Heart left ventricle (tissue), 16 donors: ENCODE results near the gene PPP4R2. TPM values are rescaled to one million over a fixed set of nuclear protein-coding genes. Genes with fewer than 3 reads are reported as not detected.
A peak's percentile ranks its signal among the peaks of the same experiment; 100 is the strongest.

Experiments
- ATAC-seq, 4 donors: fragments of 200-7000 bp; cut with Tn5 transposase; one replicate each; pipeline ENCODE4 v1.9.1; 2020 to 2022; ENCODE audit warnings: moderate library complexity in 4 of 4, mild to moderate bottlenecking in 3 of 4, moderate number of reproducible peaks in 1 of 4
- DNase-seq, 5 donors: peaks; one replicate each; pipeline ENCODE4 v3.0.0-alpha.2; 2020
- H3K27ac ChIP-seq, 12 donors: fragments of 200-600 bp; sonication (generic) in 4 of 12; one replicate each; pipeline versions ENCODE4 v1.5.0 to v1.8.0; 2016 to 2022; ENCODE audit warnings: mild to moderate bottlenecking in 2 of 12
- H3K27me3 ChIP-seq, 9 donors: fragments of 200-600 bp; sonication (generic) in 2 of 9; one replicate each; pipeline versions ENCODE4 v1.5.1 to v1.8.0; 2016 to 2022; ENCODE audit warnings: mild to moderate bottlenecking in 3 of 9
- H3K36me3 ChIP-seq, 9 donors: fragments of 200-600 bp; sonication (generic) in 2 of 9; one replicate each; pipeline versions ENCODE4 v1.5.0 to v1.8.0; 2018 to 2022; ENCODE audit warnings: mild to moderate bottlenecking in 2 of 9
- H3K4me1 ChIP-seq, 12 donors: fragments of 200-600 bp; sonication (generic) in 4 of 12; one replicate each; pipeline versions ENCODE4 v1.5.0 to v1.8.0; 2016 to 2022; ENCODE audit warnings: mild to moderate bottlenecking in 3 of 12
- H3K4me3 ChIP-seq, 12 donors: fragments of 200-600 bp; sonication (generic) in 4 of 12; one replicate each; pipeline versions ENCODE4 v1.5.0 to v1.8.0; 2017 to 2022; ENCODE audit warnings: mild to moderate bottlenecking in 9 of 12, moderate library complexity in 4 of 12
- H3K9me3 ChIP-seq, 12 donors: fragments of 200-600 bp; sonication (generic) in 4 of 12; one replicate each; pipeline versions ENCODE4 v1.5.0 to v1.8.0; 2016 to 2022; ENCODE audit warnings: mild to moderate bottlenecking in 1 of 12
- POLR2A ChIP-seq, 2 donors: fragments of 450-650 bp; IDR thresholded peaks; one replicate each; pipeline ENCODE4 v1.6.1; 2017; ENCODE audit warnings: antibody characterized with exemption in 2 of 2, mild to moderate bottlenecking in 2 of 2, moderate library complexity in 2 of 2
- WGBS, 4 donors: extraction: QIAGEN DNeasy Blood & Tissue Kit in 2 of 4; methylation state at CpG; one replicate each; pipeline versions ENCODE4 v1.1.5 to v1.1.7; 2013 to 2018; 5-methylcytosine and 5-hydroxymethylcytosine counted together
- intact Hi-C, 10 donors: fragments of 100-400 bp; cut with DNase I; formaldehyde crosslinking; loops; one replicate each; pipeline versions ENCODE4 v1.11.1 to v1.14.2; 2022
- polyA plus RNA-seq, 2 donors: library from polyadenylated mRNA; stranded (reverse); fragments of 200-250 nt; gene quantifications; one replicate each; pipeline ENCODE4 v1.2.3, GENCODE V29; 2013
- total RNA-seq, 9 donors: library from RNA; depleted of rRNA in 2 of 9; stranded (reverse); fragments of >200 nt in 2 of 9; fragmentation: NEBNext Ultra II Directional in 3 of 9; extraction: Animal tissue kit (Norgen Biotek cat#: 25700) in 3 of 9; gene quantifications; one replicate each; pipeline versions ENCODE4 v1.1.0 to v1.2.4, GENCODE V29; 2016 to 2023
- TF ChIP-seq, protein P1 (sequence below), 12 donors: fragments of 200-600 bp; sonication (generic) in 4 of 12; IDR thresholded peaks; one replicate each; pipeline versions ENCODE4 v1.5.0 to v1.8.0; 2018 to 2022; ENCODE audit warnings: antibody characterized with exemption in 12 of 12, mild to moderate bottlenecking in 5 of 12
- donor health status: ischemic (EF 13 %, LVEDD 7.1; RV severe dilation, severe dysfunction).
- donor health status: healthy with polysubstance abuse.
- donor health status: DM: no; HTN: yes; CAD: no.
- donor health status: DM: no; HTN: no; CAD: no.
- donor health status: ischemic (EF 25% LVEDD 6.9; RV normal size, moderate dysfunction).
- donor health status: ischemic (EF 25% LVEDD 5.7; RV mildly dilated, moderate dysfunction).
- donor health status: healthy.
- donor health status: DM: yes; HTN: yes; CAD: no.
- donor health status: ischemic (EF 35%, LVEDD 5.7; RV mildly dilated, moderate dysfunction).
- donor health status: nonischemic (EF 11% LVEDD 7.7; RV severe dilation, severe dysfunction).
- donor health status: DM: yes; HTN: yes; CAD: no.
- donor health status: PGD.
- donor health status: ischemic (EF 29% LVEDD 5.4; RV normal size, mild dysfunction).
- donor health status: nonischemic (EF 23%, LVEDD 6.1; RV moderate dilation, normal function).

The PPP4R2 gene
- total and polyA plus RNA-seq, 11 donors, result 17.0 to 69.7 (median 48.1) TPM

DNA sequence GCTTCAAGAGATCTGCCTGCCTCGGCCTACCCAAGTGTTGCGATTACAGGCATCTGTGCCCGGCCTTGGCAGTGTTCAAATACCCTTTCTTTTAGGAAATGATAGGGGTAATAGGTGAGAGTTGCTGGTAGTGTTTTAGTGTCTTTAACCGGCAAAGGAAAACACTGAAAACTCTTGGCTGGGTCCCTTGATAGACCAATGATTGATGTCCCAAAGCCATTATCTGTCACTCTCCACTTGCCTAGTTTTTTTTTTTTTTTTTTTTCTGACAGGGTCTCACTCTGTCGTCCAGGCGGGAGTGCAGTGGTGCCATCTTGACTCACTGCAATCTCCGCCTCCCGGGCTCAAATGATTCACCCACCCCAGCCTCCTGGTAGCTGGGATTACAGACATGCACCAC is 84.5 kb downstream of the PPP4R2 start:
- H3K27me3 ChIP-seq, result no peaks in the 10 kb centered on the region
- no peak overlapping the region for H3K27ac ChIP-seq
- intact Hi-C loops, result loop anchor here in 9 of 10 donors (5.0 to 10.0 kb wide), 8 partner anchors 144 to 1356 kb away; partner anchors contain the start of genes EIF4E3 (in 2 of the 9) and SHQ1 (in 1 of the 9)
- peaks cover 0 to 4% (median 0%) of the 10 kb centered on the region in 12 donors for H3K4me1 ChIP-seq
- TF ChIP-seq, protein P1, sequence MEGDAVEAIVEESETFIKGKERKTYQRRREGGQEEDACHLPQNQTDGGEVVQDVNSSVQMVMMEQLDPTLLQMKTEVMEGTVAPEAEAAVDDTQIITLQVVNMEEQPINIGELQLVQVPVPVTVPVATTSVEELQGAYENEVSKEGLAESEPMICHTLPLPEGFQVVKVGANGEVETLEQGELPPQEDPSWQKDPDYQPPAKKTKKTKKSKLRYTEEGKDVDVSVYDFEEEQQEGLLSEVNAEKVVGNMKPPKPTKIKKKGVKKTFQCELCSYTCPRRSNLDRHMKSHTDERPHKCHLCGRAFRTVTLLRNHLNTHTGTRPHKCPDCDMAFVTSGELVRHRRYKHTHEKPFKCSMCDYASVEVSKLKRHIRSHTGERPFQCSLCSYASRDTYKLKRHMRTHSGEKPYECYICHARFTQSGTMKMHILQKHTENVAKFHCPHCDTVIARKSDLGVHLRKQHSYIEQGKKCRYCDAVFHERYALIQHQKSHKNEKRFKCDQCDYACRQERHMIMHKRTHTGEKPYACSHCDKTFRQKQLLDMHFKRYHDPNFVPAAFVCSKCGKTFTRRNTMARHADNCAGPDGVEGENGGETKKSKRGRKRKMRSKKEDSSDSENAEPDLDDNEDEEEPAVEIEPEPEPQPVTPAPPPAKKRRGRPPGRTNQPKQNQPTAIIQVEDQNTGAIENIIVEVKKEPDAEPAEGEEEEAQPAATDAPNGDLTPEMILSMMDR (IDR thresholded peaks at IDR 0.05), result no peak
- no peak for TF ChIP-seq POLR2A (IDR thresholded peaks at IDR 0.05)
- DNase-seq (no peak), ATAC-seq (no peak)
- H3K4me3 ChIP-seq, result no peak overlapping the region
- H3K9me3 ChIP-seq, result no peaks in the 10 kb centered on the region
- no peaks in the 10 kb centered on the region for H3K36me3 ChIP-seq
- 96 to 97% (median 96%) methylated on average over 8 of the region's 8 CpGs for WGBS, 4 donors

DNA sequence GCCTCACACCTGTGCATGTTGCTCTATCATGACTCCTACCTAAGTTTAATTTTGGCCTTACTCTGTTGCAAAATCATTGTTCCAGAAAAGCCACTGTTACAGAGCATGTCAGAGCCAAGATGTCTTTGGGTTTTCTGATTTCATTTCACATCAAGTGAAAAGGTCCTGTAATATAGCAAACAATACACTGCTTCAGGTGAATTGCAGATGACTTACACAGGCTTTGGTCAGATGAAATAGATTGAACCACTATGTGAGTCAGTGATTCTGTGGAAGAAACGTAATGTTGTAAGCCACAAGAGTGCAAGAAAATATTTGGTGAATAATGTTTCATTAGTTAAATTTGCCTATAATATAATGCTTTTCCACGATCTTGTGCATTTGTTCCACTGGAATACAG is 87.6 kb downstream of the PPP4R2 start:
- Histone ChIP-seq H3K36me3 (no peaks in the 10 kb centered on the region), H3K9me3 (no peaks in the 10 kb centered on the region), H3K4me1 (peaks cover 0 to 7% (median 0%) of the 10 kb centered on the region in 12 donors), H3K27me3 (no peaks in the 10 kb centered on the region), H3K27ac (no peak overlapping the region), H3K4me3 (no peak overlapping the region)
- 94 to 96% (median 95%) methylated on average over 2 of the region's 2 CpGs for WGBS, 4 donors
- intact Hi-C loops, result loop anchor here in 9 of 10 donors (2.0 to 10.0 kb wide), 9 partner anchors 145 to 1359 kb away; partner anchors contain the start of genes EIF4E3 (in 2 of the 9) and SHQ1 (in 1 of the 9)
- TF ChIP-seq, protein P1 (IDR thresholded peaks at IDR 0.05), result no peak
- TF ChIP-seq POLR2A (IDR thresholded peaks at IDR 0.05), result no peak
- DNase-seq, result no peak
- no peak for ATAC-seq

DNA sequence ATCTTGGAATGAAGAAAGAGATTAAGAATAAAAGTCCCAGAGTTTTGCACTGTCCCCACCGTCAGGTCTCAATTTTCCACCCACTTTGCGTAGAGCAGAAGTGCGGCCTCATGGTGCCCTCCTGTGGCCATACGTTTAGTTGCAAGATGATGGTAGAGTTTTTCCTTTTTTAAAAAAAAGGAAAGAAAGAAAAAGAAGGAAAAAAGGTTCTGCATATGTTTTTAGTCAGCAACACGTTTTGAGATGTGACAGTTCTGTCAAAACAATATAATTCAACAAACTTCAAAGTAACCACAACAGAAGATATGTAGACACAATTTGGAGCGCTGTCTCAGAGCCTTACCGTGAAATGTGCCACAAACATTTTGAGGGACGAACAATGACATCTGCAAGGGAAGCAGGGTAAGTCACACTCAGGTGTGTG is 89.5 kb downstream of the PPP4R2 start:
- WGBS, 4 donors, result 20 to 25% (median 22%) methylated on average over 8 of the region's 8 CpGs
- no peak overlapping the region for H3K27ac ChIP-seq
- DNase-seq (peak in 2 of 5 donors; percentile 26 to 39), ATAC-seq (peak; percentile 49 to 76 (median 60))
- H3K27me3 ChIP-seq, result no peaks in the 10 kb centered on the region
- TF ChIP-seq POLR2A (IDR thresholded peaks at IDR 0.05), result no peak
- TF ChIP-seq, protein P1 (IDR thresholded peaks at IDR 0.05), result peak; percentile 68 to 91 (median 80)
- intact Hi-C loops, result loop anchor here in 9 of 10 donors (1.0 to 10.0 kb wide), 13 partner anchors 147 to 1361 kb away; partner anchors contain the start of genes EIF4E3 (in 3 of the 9) and SHQ1 (in 2 of the 9)
- H3K36me3 ChIP-seq, result no peaks in the 10 kb centered on the region
- no peak overlapping the region for H3K4me3 ChIP-seq
- no peaks in the 10 kb centered on the region for H3K9me3 ChIP-seq
- H3K4me1 ChIP-seq, result peaks cover 0 to 7% (median 0%) of the 10 kb centered on the region in 12 donors

- Histone ChIP-seq H3K9me3 (peaks cover 0 to 5% (median 0%) of the 10 kb centered on the region in 12 donors), H3K36me3 (no peaks in the 10 kb centered on the region), H3K27me3 (no peaks in the 10 kb centered on the region), H3K4me3 (no peak overlapping the region), H3K4me1 (peaks cover 0 to 15% (median 0%) of the 10 kb centered on the region in 12 donors), H3K27ac (no peak overlapping the region)
- no peak for DNase-seq
- 70 to 75% (median 72%) methylated on average over 6 of the region's 6 CpGs for WGBS, 4 donors
- no peak for ATAC-seq
- TF ChIP-seq, protein P1 (IDR thresholded peaks at IDR 0.05), result no peak
- TF ChIP-seq POLR2A (IDR thresholded peaks at IDR 0.05), result no peak
- intact Hi-C loops, result loop anchor here in 1 of 10 donors (10.0 kb wide), 1 partner anchor 1219 kb away; no protein-coding TSS in a partner anchor
These were observed 97.5 kb downstream of the PPP4R2 start for GRCh38 chr3:73094129-73094528.
